Choroid plexus epithelial cell (primary cell): ENCODE data around the gene TGFB2.

Experiments used
- DNase-seq: peaks from one replicate; pipeline ENCODE4 v3.0.0-alpha.2; 2010; ENCODE audit warnings: low read depth
- H3K4me3 ChIP-seq: 2 replicates; pipeline ENCODE4 v1.5.1; 2011; ENCODE audit warnings: low read depth, mild to moderate bottlenecking, control low read depth, low read length, moderate library complexity
- TF ChIP-seq, protein P1 (sequence below): conservative IDR thresholded peaks from 2 replicates; pipeline ENCODE4 v1.5.1; 2011; ENCODE audit warnings: low read depth, mild to moderate bottlenecking, control low read depth, inconsistent platforms, low read length, moderate library complexity

The TGFB2 gene

GRCh38 chr1:218302155-218302554 is 43.0 kb upstream of the TGFB2 start:
- TF ChIP-seq, protein P1, sequence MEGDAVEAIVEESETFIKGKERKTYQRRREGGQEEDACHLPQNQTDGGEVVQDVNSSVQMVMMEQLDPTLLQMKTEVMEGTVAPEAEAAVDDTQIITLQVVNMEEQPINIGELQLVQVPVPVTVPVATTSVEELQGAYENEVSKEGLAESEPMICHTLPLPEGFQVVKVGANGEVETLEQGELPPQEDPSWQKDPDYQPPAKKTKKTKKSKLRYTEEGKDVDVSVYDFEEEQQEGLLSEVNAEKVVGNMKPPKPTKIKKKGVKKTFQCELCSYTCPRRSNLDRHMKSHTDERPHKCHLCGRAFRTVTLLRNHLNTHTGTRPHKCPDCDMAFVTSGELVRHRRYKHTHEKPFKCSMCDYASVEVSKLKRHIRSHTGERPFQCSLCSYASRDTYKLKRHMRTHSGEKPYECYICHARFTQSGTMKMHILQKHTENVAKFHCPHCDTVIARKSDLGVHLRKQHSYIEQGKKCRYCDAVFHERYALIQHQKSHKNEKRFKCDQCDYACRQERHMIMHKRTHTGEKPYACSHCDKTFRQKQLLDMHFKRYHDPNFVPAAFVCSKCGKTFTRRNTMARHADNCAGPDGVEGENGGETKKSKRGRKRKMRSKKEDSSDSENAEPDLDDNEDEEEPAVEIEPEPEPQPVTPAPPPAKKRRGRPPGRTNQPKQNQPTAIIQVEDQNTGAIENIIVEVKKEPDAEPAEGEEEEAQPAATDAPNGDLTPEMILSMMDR: no peak
- H3K4me3 ChIP-seq: no peak overlapping the region
- DNase-seq: no peak

DNA sequence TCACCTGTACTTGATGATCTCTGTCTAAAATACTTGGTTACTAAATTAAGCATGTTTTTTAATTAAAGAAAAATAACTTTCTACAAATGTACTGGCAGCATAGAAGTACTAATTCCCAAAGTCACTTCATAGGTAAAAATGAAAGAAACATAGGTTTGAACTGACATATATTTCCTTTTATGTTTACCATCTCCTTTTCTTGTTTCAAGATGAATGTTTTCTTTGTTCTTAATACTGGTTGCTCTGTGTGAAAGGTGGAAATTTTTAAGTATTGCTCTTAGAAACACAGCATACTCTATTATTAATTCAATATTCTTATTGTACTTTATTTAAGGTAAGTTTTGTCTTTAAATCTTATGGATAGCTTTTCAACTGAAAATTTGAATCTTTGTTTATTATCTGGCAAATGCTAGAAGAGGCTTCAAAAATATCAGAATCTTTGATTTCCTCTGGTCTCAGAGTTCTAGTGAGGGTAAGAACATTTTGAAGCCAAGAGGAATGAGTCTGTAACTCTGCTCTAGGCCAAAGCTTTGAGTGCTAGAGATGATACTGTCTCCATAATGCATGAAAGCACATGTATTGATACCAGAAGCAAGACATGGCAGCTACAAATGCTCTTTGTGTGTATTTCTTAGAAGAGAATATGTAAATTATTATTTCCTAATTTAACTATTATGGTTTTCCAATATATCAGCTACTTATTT is 41.8 kb upstream of the TGFB2 start:
- no peak for DNase-seq
- H3K4me3 ChIP-seq: no peak overlapping the region
- TF ChIP-seq, protein P1: no peak

GRCh38 chr1:218304281-218305039 is 40.7 kb upstream of the TGFB2 start:
- H3K4me3 ChIP-seq: no peak overlapping the region
- TF ChIP-seq, protein P1: no peak
- peak; percentile 79 for DNase-seq

GRCh38 chr1:218305472-218306064 is 39.6 kb upstream of the TGFB2 start:
- no peak overlapping the region for H3K4me3 ChIP-seq
- DNase-seq: no peak
- TF ChIP-seq, protein P1: no peak

DNA sequence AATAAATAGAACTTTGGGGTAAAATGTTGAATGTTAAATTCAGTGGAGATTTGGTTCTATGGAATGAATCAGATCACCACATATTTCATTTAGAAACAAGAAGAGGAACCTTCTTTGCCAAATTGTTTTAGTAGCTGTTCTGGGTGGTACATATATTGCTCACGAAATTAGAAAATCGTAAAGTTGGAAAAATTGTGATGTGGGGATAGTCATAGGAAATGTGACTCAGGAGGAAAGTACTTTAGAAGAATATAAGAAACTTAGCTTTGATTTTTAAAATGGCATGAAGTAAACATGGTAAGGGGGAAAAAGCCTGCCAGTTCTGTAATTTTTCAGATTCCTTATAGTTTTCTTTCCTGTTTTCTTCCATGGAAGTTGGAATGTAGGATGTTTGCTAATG is 32.6 kb upstream of the TGFB2 start:
- TF ChIP-seq, protein P1: no peak
- no peak overlapping the region for H3K4me3 ChIP-seq
- no peak for DNase-seq

DNA sequence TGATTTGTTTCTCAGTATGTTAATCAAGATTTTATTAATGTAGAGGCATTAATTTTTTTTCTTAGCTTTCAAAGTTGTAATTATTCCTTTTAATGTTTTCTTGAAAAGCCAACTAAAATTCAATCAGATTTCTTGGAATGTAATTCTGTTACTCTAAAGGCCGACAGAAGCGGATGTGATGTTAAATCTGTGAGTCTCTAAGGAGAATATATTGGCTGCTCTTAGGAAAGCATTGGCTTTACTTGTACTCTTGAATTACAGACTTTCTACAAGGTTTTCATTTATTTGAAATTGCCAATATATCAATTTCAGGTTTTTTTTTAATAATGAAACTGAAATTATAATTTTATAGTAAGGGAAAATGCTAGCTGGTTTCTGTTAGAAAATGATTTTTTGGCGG is 30.8 kb upstream of the TGFB2 start:
- no peak overlapping the region for H3K4me3 ChIP-seq
- no peak for DNase-seq
- TF ChIP-seq, protein P1: no peak
